HCT116 (cell line): ENCODE measurements around the gene ARL15. TPM values are rescaled to one million over a fixed set of nuclear protein-coding genes. Genes with fewer than 3 reads are reported as not detected.

ENCODE experiments used
- ATAC-seq: fragments of 200-7000 bp; cut with Tn5 transposase; 2 replicates; pipeline ENCODE4 v1.9.1; 2020; ENCODE audit warnings: mild to moderate bottlenecking, moderate library complexity
- BruUV-seq: library from RNA; stranded (reverse); fragments of 400-500 nt; replicated peaks from 2 replicates; lab custom pipeline; 2021; lab: Mats Ljungman, UMichigan
- CTCF ChIA-PET: fragments of 300-600 bp; sonication (Branson Sonifier 250); formaldehyde crosslinking; loops from one replicate; lab custom pipeline; 2021; ENCODE audit warnings: antibody characterized with exemption; lab: Charles Lee
- POLR2A ChIA-PET: fragments of 300-600, 350-600 bp; sonication (Branson Sonifier 250); formaldehyde crosslinking; loops from one replicate; lab custom pipeline; 2021; ENCODE audit warnings: antibody characterized with exemption; lab: Charles Lee
- RAD21 ChIA-PET, 2 experiments: fragments of 300-600 bp; sonication (Branson Sonifier 250); formaldehyde crosslinking; loops; one replicate each; lab custom pipeline; 2023; ENCODE audit warnings: low total read pairs in 2 of 2; ENCODE audit not compliant: uncharacterized antibody in 2 of 2, unreplicated experiment in 2 of 2, low non-redundant PET in 1 of 2; lab: Charles Lee
- DNase-seq: peaks from one replicate; pipeline ENCODE4 v3.0.0-alpha.2; 2010; ENCODE audit warnings: low read depth, low spot score
- H2AFZ ChIP-seq: fragments of 200-600 bp; shearing (Covaris generic), sonication (generic); 2 replicates; pipeline ENCODE4 v1.6.1; 2017; ENCODE audit warnings: low read depth, mixed run types, mixed read lengths, antibody characterized with exemption, low read length; ENCODE audit not compliant: poor library complexity, severe bottlenecking
- H3K27ac ChIP-seq: 2 replicates; pipeline ENCODE4 v1.5.1; 2012; ENCODE audit warnings: low read depth, low read length
- H3K27me3 ChIP-seq: fragments of 200-600 bp; sonication (generic); 2 replicates; pipeline ENCODE4 v1.6.1; 2016; ENCODE audit warnings: mixed run types, low read length, mixed read lengths; ENCODE audit not compliant: insufficient read depth
- H3K36me3 ChIP-seq, 2 experiments: fragments of 200-500 bp in 1 of 2; fragments of 200-600 bp in 1 of 2; sonication (Bioruptor generic) in 1 of 2; sonication (generic) in 1 of 2; 2 replicates each; pipeline versions ENCODE4 v1.5.1 to v1.6.1; 2014 to 2016; ENCODE audit warnings: low read length in 2 of 2, inconsistent platforms in 1 of 2, mixed read lengths in 1 of 2, mixed run types in 1 of 2; ENCODE audit not compliant: insufficient read depth in 2 of 2, control insufficient read depth in 1 of 2
- H3K4me1 ChIP-seq, 2 experiments: fragments of 200-600 bp in 1 of 2; sonication (generic) in 1 of 2; 2 replicates each; pipeline versions ENCODE4 v1.5.1 to v1.6.1; 2012 to 2017; ENCODE audit warnings: low read length in 2 of 2, inconsistent platforms in 1 of 2, mild to moderate bottlenecking in 1 of 2, mixed read lengths in 1 of 2, mixed run types in 1 of 2, moderate library complexity in 1 of 2; ENCODE audit not compliant: insufficient read depth in 2 of 2, control insufficient read depth in 1 of 2
- H3K4me2 ChIP-seq: fragments of 200-600 bp; sonication (generic); 2 replicates; pipeline ENCODE4 v1.6.1; 2017; ENCODE audit warnings: mixed run types, low read length, mixed read lengths
- H3K4me3 ChIP-seq, 2 experiments: fragments of 200-600 bp in 1 of 2; sonication (generic) in 1 of 2; replicated peaks in 1 of 2; 2 replicates each; pipeline ENCODE4 v1.5.1; 2011 to 2016; ENCODE audit warnings: low read length in 2 of 2, control low read depth in 1 of 2, low read depth in 1 of 2, mild to moderate bottlenecking in 1 of 2, mixed read lengths in 1 of 2, mixed run types in 1 of 2
- H3K79me2 ChIP-seq: fragments of 200-600 bp; sonication (generic); 2 replicates; pipeline ENCODE4 v1.6.1; 2017; ENCODE audit warnings: mild to moderate bottlenecking, mixed run types, low read length, moderate library complexity, mixed read lengths; ENCODE audit not compliant: insufficient read depth
- H3K9ac ChIP-seq: fragments of 200-600 bp; sonication (generic); 2 replicates; pipeline ENCODE4 v1.6.1; 2016; ENCODE audit warnings: low read length, mixed read lengths
- H3K9me2 ChIP-seq: fragments of 200-600 bp; sonication (generic), shearing (Covaris generic); 2 replicates; pipeline ENCODE4 v1.6.1; 2017; ENCODE audit warnings: mixed run types, mild to moderate bottlenecking, moderate library complexity; ENCODE audit not compliant: insufficient read depth
- H3K9me3 ChIP-seq, 2 experiments: fragments of 200-500 bp in 1 of 2; fragments of 200-600 bp in 1 of 2; sonication (Bioruptor generic) in 1 of 2; sonication (generic) in 1 of 2; 2 replicates each; pipeline ENCODE4 v1.6.1; 2014 to 2017; ENCODE audit warnings: low read length in 2 of 2, mixed read lengths in 2 of 2, inconsistent platforms in 1 of 2, low read depth in 1 of 2, mild to moderate bottlenecking in 1 of 2, mixed run types in 1 of 2, moderate library complexity in 1 of 2; ENCODE audit not compliant: control insufficient read depth in 1 of 2, insufficient read depth in 1 of 2
- H4K20me1 ChIP-seq: fragments of 200-600 bp; sonication (generic), shearing (Covaris generic); 2 replicates; pipeline ENCODE4 v1.6.1; 2017; ENCODE audit warnings: mixed run types, mild to moderate bottlenecking, moderate library complexity; ENCODE audit not compliant: insufficient read depth
- CBX3 ChIP-seq: IDR thresholded peaks from 2 replicates; pipeline ENCODE4 v1.6.1; 2012; ENCODE audit warnings: low read depth
- CEBPB ChIP-seq: IDR thresholded peaks from 2 replicates; pipeline ENCODE4 v1.6.1; 2012; ENCODE audit warnings: low read depth
- EGR1 ChIP-seq: IDR thresholded peaks from 2 replicates; pipeline ENCODE4 v1.6.1; 2012; ENCODE audit warnings: low read depth
- EZH2 ChIP-seq: fragments of 200-600 bp; sonication (generic); IDR thresholded peaks from 2 replicates; pipeline ENCODE4 v1.6.1; 2017; ENCODE audit warnings: antibody characterized with exemption, mixed run types
- EZH2phosphoT487 ChIP-seq: fragments of 200-600 bp; IDR thresholded peaks from 2 replicates; pipeline ENCODE4 v1.6.1; 2018; ENCODE audit warnings: antibody characterized with exemption, borderline replicate concordance
- JUND ChIP-seq: IDR thresholded peaks from 2 replicates; pipeline ENCODE4 v1.6.1; 2012
- POLR2A ChIP-seq: IDR thresholded peaks from 2 replicates; pipeline ENCODE4 v1.7.0; 2011; ENCODE audit warnings: borderline replicate concordance; ENCODE audit not compliant: insufficient read depth, insufficient read length; ENCODE audit errors: extremely low read depth
- RAD21 ChIP-seq: IDR thresholded peaks from 2 replicates; pipeline ENCODE4 v1.6.1; 2012; ENCODE audit warnings: low read depth, mild to moderate bottlenecking
- SIN3A ChIP-seq: IDR thresholded peaks from 2 replicates; pipeline ENCODE4 v1.6.1; 2012; ENCODE audit warnings: low read depth
- SP1 ChIP-seq: IDR thresholded peaks from 2 replicates; pipeline ENCODE4 v1.6.1; 2012; ENCODE audit warnings: low read depth
- SRF ChIP-seq: IDR thresholded peaks from 2 replicates; pipeline ENCODE4 v1.6.1; 2012; ENCODE audit warnings: low read depth
- TCF7L2 ChIP-seq: IDR thresholded peaks from 2 replicates; pipeline ENCODE4 v1.7.0; 2011; ENCODE audit warnings: borderline replicate concordance, inconsistent platforms; ENCODE audit not compliant: insufficient read depth, insufficient read length; ENCODE audit errors: extremely low read depth
- YY1 ChIP-seq: IDR thresholded peaks from 2 replicates; pipeline ENCODE4 v1.6.1; 2011; ENCODE audit warnings: low read length, low read depth, moderate library complexity, mild to moderate bottlenecking; ENCODE audit not compliant: insufficient replicate concordance; ENCODE audit errors: extremely low read depth
- ZFX ChIP-seq: fragments of 450-650 bp; IDR thresholded peaks from 2 replicates; pipeline ENCODE4 v1.6.1; 2017
- ZNF274 ChIP-seq: fragments of 200-500 bp; sonication (Bioruptor generic); IDR thresholded peaks from 2 replicates; pipeline ENCODE4 v1.6.1; 2014; ENCODE audit warnings: mild to moderate bottlenecking, low read depth, low read length, inconsistent platforms
- intact Hi-C: fragments of 100-400 bp; cut with micrococcal nuclease; formaldehyde crosslinking; loops from 2 replicates; pipeline ENCODE4 v1.10.0; 2022
- total RNA-seq: library from RNA; stranded (reverse); gene quantifications from one replicate; pipeline ENCODE4 v1.2.1, GENCODE V29; 2021; ENCODE audit not compliant: unreplicated experiment
- TF ChIP-seq, protein P1 (sequence below): IDR thresholded peaks from 2 replicates; pipeline ENCODE4 v1.6.1; 2011; ENCODE audit warnings: mild to moderate bottlenecking, low read length, moderate library complexity; ENCODE audit not compliant: insufficient replicate concordance; ENCODE audit errors: extremely low read depth
- TF ChIP-seq, protein P2 (sequence below): IDR thresholded peaks from 2 replicates; pipeline ENCODE4 v1.6.1; 2012; ENCODE audit warnings: low read depth
- TF ChIP-seq, protein P3 (sequence below): IDR thresholded peaks from 2 replicates; pipeline ENCODE4 v1.6.1; 2012
- TF ChIP-seq, protein P4 (sequence below), 3 experiments: fragments of 200-600 bp in 1 of 3; sonication (generic) in 1 of 3; IDR thresholded peaks in 2 of 3; conservative IDR thresholded peaks in 1 of 3; 2 replicates each; pipeline ENCODE4 v1.5.1; 2012 to 2017; ENCODE audit warnings: low read depth in 2 of 3, low read length in 2 of 3, antibody characterized with exemption in 1 of 3, borderline replicate concordance in 1 of 3, control low read depth in 1 of 3, mild to moderate bottlenecking in 1 of 3, mixed read lengths in 1 of 3, mixed run types in 1 of 3, moderate library complexity in 1 of 3; ENCODE audit not compliant: insufficient read depth in 1 of 3
- TF ChIP-seq, protein P5 (sequence below): IDR thresholded peaks from 2 replicates; pipeline ENCODE4 v1.6.1; 2012

ARL15 gene
- total RNA-seq, 1 experiment from 2014 or later: 15.0 TPM

DNA sequence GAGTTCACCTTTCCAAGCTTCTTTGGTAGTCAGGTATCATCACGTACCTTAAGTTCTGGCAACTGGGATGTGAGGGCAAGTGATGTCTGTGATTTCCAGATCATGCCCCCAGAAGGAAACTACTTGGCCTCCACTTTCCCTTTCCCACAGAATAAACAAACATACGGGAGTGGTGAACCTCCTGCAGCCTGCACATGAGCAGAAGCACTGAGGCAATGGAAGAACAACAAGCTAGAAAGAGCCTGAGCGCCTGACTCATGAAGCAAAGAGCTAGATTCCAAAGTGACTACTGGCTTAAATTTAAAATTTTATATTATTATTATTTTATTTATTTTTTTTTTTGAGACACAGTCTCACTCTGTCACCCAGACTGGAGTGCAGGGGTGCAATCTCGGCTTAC, 35.0 kb downstream of the ARL15 start:
- no peaks in the 10 kb centered on the region for H3K9me3 ChIP-seq
- TF ChIP-seq ZFX (no peak), EZH2phosphoT487 (no peak), YY1 (no peak), SP1 (no peak), SIN3A (no peak), CEBPB (no peak), SRF (no peak), EZH2 (no peak), ZNF274 (no peak), RAD21 (no peak), EGR1 (no peak), TCF7L2 (no peak), CBX3 (no peak), JUND (no peak), POLR2A (no peak)
- TF ChIP-seq, protein P1, sequence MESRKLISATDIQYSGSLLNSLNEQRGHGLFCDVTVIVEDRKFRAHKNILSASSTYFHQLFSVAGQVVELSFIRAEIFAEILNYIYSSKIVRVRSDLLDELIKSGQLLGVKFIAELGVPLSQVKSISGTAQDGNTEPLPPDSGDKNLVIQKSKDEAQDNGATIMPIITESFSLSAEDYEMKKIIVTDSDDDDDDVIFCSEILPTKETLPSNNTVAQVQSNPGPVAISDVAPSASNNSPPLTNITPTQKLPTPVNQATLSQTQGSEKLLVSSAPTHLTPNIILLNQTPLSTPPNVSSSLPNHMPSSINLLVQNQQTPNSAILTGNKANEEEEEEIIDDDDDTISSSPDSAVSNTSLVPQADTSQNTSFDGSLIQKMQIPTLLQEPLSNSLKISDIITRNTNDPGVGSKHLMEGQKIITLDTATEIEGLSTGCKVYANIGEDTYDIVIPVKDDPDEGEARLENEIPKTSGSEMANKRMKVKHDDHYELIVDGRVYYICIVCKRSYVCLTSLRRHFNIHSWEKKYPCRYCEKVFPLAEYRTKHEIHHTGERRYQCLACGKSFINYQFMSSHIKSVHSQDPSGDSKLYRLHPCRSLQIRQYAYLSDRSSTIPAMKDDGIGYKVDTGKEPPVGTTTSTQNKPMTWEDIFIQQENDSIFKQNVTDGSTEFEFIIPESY: no peak
- TF ChIP-seq, protein P2, sequence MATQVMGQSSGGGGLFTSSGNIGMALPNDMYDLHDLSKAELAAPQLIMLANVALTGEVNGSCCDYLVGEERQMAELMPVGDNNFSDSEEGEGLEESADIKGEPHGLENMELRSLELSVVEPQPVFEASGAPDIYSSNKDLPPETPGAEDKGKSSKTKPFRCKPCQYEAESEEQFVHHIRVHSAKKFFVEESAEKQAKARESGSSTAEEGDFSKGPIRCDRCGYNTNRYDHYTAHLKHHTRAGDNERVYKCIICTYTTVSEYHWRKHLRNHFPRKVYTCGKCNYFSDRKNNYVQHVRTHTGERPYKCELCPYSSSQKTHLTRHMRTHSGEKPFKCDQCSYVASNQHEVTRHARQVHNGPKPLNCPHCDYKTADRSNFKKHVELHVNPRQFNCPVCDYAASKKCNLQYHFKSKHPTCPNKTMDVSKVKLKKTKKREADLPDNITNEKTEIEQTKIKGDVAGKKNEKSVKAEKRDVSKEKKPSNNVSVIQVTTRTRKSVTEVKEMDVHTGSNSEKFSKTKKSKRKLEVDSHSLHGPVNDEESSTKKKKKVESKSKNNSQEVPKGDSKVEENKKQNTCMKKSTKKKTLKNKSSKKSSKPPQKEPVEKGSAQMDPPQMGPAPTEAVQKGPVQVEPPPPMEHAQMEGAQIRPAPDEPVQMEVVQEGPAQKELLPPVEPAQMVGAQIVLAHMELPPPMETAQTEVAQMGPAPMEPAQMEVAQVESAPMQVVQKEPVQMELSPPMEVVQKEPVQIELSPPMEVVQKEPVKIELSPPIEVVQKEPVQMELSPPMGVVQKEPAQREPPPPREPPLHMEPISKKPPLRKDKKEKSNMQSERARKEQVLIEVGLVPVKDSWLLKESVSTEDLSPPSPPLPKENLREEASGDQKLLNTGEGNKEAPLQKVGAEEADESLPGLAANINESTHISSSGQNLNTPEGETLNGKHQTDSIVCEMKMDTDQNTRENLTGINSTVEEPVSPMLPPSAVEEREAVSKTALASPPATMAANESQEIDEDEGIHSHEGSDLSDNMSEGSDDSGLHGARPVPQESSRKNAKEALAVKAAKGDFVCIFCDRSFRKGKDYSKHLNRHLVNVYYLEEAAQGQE: no peak
- TF ChIP-seq, protein P3, sequence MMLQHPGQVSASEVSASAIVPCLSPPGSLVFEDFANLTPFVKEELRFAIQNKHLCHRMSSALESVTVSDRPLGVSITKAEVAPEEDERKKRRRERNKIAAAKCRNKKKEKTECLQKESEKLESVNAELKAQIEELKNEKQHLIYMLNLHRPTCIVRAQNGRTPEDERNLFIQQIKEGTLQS: no peak
- TF ChIP-seq, protein P4, sequence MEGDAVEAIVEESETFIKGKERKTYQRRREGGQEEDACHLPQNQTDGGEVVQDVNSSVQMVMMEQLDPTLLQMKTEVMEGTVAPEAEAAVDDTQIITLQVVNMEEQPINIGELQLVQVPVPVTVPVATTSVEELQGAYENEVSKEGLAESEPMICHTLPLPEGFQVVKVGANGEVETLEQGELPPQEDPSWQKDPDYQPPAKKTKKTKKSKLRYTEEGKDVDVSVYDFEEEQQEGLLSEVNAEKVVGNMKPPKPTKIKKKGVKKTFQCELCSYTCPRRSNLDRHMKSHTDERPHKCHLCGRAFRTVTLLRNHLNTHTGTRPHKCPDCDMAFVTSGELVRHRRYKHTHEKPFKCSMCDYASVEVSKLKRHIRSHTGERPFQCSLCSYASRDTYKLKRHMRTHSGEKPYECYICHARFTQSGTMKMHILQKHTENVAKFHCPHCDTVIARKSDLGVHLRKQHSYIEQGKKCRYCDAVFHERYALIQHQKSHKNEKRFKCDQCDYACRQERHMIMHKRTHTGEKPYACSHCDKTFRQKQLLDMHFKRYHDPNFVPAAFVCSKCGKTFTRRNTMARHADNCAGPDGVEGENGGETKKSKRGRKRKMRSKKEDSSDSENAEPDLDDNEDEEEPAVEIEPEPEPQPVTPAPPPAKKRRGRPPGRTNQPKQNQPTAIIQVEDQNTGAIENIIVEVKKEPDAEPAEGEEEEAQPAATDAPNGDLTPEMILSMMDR (IDR thresholded peaks at IDR 0.05 in 2 of 3, conservative IDR thresholded peaks at IDR 0.05 in 1 of 3; ENCODE audit: borderline replicate concordance in 1 of 3, insufficient read depth in 1 of 3, low read depth in 2 of 3, low read length in 2 of 3): no peak
- TF ChIP-seq, protein P5, sequence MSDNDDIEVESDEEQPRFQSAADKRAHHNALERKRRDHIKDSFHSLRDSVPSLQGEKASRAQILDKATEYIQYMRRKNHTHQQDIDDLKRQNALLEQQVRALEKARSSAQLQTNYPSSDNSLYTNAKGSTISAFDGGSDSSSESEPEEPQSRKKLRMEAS: no peak
- TF ChIP-seq, all 23 proteins: peak for 0
- Histone ChIP-seq H4K20me1 (no peaks in the 10 kb centered on the region), H3K27ac (no peak overlapping the region), H3K4me1 (no peaks in the 10 kb centered on the region), H2AFZ (no peak overlapping the region), H3K79me2 (no peaks in the 10 kb centered on the region), H3K36me3 (no peaks in the 10 kb centered on the region), H3K4me2 (no peak overlapping the region), H3K27me3 (no peaks in the 10 kb centered on the region), H3K4me3 (no peak overlapping the region), H3K9ac (no peak overlapping the region), H3K9me2 (no peaks in the 10 kb centered on the region)
- DNase-seq (no peak), ATAC-seq (no peak)
- ChIA-PET RAD21 (no interaction called here), CTCF (interaction anchor here (0.8 to 1.4 kb wide), 2 partner anchors 41 to 592 kb away, joined by 3 read pairs; no protein-coding TSS in a partner anchor), POLR2A (no interaction called here)
- intact Hi-C loops: no loop called here
- BruUV-seq: no TSS peak
